Progenitor cell of endocrine pancreas (in vitro differentiated cells): Measurements from ENCODE around the gene ATP1B2. TPM values are rescaled to one million over a fixed set of nuclear protein-coding genes. Genes with fewer than 3 reads are reported as not detected.
A peak's percentile ranks its signal among the peaks of the same experiment; 100 is the strongest.

Experiments
- DNase-seq: peaks from one replicate; pipeline ENCODE4 v3.0.0; 2021; ENCODE audit warnings: low spot score; ENCODE audit not compliant: unreplicated experiment
- H3K27ac Mint-ChIP-seq: 2 replicates; pipeline ENCODE4 v1.8.0; 2021; ENCODE audit warnings: mild to moderate bottlenecking, moderate library complexity, mixed read lengths
- H3K27me3 Mint-ChIP-seq: 2 replicates; pipeline ENCODE4 v1.8.0; 2021; ENCODE audit warnings: mixed read lengths
- H3K36me3 Mint-ChIP-seq: 2 replicates; pipeline ENCODE4 v1.8.0; 2022; ENCODE audit warnings: mixed read lengths; ENCODE audit not compliant: insufficient read depth
- H3K4me1 Mint-ChIP-seq: 2 replicates; pipeline ENCODE4 v1.8.0; 2021; ENCODE audit warnings: low read depth, mixed read lengths
- H3K4me3 Mint-ChIP-seq: 2 replicates; pipeline ENCODE4 v1.8.0; 2021; ENCODE audit warnings: low read depth, mild to moderate bottlenecking, moderate library complexity, mixed read lengths
- H3K9me3 Mint-ChIP-seq: 2 replicates; pipeline ENCODE4 v1.8.0; 2021; ENCODE audit warnings: low read depth, mixed read lengths
- total RNA-seq: library from RNA; stranded (reverse); gene quantifications from 2 replicates; pipeline ENCODE4 v1.2.1, GENCODE V29; 2021
- TF ChIP-seq, protein P1 (sequence below): fragments of 200-600 bp; sonication (generic); IDR thresholded peaks from one replicate; pipeline ENCODE4 v1.5.0; 2021; ENCODE audit warnings: antibody characterized with exemption, mild to moderate bottlenecking; ENCODE audit not compliant: unreplicated experiment

Gene ATP1B2
- total RNA-seq, 1 donor from 2014 or later = 2.1 TPM

DNA sequence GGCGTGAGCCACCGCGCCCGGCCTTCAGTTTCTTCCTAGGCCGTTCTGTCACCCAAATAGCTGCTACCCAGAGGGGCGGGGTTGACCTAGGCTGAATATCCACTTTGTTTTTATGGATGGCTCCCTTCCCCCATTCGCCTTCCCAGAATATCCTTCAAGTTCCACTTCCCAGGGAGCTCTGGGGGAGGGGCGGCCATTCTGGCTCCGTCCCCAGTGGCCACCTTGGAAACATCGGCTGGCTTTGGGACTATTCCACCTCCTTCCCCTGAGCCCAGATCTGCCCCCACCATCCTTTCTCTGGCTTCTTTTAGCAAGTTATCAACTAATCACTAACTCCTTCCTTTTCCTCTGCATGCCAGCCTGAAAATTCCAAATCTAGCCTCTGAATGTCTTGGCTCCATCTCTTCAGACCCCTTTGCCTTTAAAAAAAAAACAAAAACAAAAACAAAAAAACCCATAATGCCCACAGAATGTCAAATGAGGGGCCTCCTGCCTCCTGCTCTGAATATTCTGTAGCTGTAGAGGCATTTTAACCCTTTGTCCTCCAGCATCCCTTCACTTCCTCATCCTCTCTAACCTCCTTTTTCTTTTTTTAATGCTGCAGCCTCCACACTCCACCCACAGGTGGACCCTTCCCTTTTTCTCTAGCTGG lies 6.4 kb downstream of the ATP1B2 start:
- Mint-ChIP-seq H3K36me3 (no peaks in the 10 kb centered on the region), H3K27me3 (peaks cover 36% of the 10 kb centered on the region), H3K27ac (peak overlapping the region; percentile 78), H3K4me3 (no peak overlapping the region), H3K4me1 (peaks cover 6% of the 10 kb centered on the region), H3K9me3 (no peaks in the 10 kb centered on the region)
- no peak for DNase-seq
- TF ChIP-seq, protein P1, sequence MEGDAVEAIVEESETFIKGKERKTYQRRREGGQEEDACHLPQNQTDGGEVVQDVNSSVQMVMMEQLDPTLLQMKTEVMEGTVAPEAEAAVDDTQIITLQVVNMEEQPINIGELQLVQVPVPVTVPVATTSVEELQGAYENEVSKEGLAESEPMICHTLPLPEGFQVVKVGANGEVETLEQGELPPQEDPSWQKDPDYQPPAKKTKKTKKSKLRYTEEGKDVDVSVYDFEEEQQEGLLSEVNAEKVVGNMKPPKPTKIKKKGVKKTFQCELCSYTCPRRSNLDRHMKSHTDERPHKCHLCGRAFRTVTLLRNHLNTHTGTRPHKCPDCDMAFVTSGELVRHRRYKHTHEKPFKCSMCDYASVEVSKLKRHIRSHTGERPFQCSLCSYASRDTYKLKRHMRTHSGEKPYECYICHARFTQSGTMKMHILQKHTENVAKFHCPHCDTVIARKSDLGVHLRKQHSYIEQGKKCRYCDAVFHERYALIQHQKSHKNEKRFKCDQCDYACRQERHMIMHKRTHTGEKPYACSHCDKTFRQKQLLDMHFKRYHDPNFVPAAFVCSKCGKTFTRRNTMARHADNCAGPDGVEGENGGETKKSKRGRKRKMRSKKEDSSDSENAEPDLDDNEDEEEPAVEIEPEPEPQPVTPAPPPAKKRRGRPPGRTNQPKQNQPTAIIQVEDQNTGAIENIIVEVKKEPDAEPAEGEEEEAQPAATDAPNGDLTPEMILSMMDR = no peak

DNA sequence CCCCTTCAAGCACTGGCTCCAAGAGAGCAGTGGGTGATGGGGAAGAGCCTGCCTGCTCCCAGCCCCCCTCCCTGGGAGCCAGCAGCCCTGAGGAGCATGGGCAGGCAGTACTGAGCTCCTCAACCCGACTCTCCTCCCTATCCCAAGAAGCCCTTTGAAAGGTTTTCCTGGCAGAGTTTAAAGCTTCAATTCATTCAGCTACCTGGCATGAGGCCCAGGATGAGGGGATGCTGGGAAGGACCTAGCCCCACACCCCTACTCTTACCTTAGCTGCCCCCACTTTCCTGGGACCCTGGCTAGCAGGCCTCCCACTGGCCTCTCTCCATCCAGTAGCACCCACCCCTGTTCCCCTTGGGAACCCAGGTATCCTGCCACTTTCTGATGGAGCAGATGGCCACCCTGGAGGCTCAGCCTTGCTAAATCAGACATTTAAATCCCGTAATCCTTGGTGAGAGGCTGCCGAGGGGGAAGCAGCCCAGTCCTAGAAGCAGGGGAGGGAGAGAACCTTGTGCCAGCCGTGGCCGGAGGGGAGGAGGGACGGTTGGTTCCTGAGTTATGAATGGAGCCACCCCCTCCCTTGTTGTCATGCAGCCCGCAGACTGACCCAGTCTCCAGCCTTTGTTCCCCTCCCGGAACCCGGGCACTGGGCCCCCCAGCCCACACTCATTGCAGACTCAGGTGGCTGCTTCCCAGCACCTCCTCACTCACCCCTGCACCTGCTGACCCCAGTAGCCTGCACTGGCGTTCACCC lies 17.1 kb downstream of the ATP1B2 start:
- Mint-ChIP-seq H3K4me3 (no peak overlapping the region), H3K4me1 (no peaks in the 10 kb centered on the region), H3K27ac (no peak overlapping the region), H3K36me3 (peaks cover 15% of the 10 kb centered on the region), H3K9me3 (no peaks in the 10 kb centered on the region), H3K27me3 (no peaks in the 10 kb centered on the region)
- no peak for DNase-seq
- TF ChIP-seq, protein P1 = no peak

DNA sequence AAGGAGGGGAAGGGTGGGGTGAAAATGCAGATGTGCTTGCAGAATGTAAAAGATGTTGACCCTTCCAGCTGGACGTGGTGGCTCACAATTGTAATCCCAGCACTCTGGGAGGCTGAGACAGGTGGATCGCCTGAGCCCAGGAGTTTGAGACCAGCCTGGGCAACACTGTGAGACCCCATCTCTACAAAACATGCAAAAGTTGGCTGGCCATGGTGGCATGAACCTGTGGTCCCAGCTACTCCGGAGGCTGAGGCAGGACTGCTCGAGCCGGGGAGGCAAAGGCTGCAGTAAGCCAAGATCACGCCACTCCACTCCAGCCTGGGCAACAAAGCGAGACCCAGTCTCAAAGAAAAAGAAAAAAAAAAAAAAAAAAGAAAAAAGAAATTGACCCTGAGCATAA lies 17.8 kb downstream of the ATP1B2 start:
- DNase-seq = no peak
- no peaks in the 10 kb centered on the region for H3K27me3 Mint-ChIP-seq
- no peak overlapping the region for H3K27ac Mint-ChIP-seq
- no peak overlapping the region for H3K4me3 Mint-ChIP-seq
- no peaks in the 10 kb centered on the region for H3K4me1 Mint-ChIP-seq
- peaks cover 21% of the 10 kb centered on the region for H3K36me3 Mint-ChIP-seq
- TF ChIP-seq, protein P1 = no peak
- peaks cover 3% of the 10 kb centered on the region for H3K9me3 Mint-ChIP-seq

DNA sequence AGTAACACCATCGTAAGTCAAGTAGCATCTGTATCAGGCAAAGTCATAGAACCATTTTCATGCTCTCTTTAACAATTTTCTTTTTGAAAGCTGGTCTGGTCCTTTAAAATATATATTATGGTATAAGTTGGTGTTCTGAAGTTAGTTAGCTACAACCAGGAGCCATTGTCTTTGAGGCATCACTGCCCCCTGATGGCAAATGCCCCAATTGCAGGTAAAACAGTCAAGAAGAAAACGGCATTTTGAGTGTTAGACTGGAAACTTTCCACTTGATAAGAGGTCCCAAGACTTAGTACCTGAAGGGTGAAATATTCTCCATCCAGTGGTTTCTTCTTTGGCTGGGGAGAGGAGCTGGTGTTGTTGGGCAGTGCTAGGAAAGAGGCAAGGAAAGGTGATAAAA lies 22.5 kb downstream of the ATP1B2 start:
- H3K27ac Mint-ChIP-seq = no peak overlapping the region
- no peak for DNase-seq
- H3K27me3 Mint-ChIP-seq = no peaks in the 10 kb centered on the region
- peaks cover 37% of the 10 kb centered on the region for H3K36me3 Mint-ChIP-seq
- TF ChIP-seq, protein P1 = peak; percentile 51
- peaks cover 9% of the 10 kb centered on the region for H3K9me3 Mint-ChIP-seq
- no peak overlapping the region for H3K4me3 Mint-ChIP-seq
- H3K4me1 Mint-ChIP-seq = no peaks in the 10 kb centered on the region

DNA sequence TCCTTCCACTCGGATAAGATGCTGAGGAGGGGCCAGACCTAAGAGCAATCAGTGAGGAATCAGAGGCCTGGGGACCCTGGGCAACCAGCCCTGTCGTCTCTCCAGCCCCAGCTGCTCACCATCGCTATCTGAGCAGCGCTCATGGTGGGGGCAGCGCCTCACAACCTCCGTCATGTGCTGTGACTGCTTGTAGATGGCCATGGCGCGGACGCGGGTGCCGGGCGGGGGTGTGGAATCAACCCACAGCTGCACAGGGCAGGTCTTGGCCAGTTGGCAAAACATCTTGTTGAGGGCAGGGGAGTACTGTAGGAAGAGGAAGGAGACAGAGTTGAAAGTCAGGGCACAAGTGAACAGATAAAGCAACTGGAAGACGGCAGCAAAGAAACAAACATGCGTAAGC lies 24.2 kb downstream of the ATP1B2 start:
- DNase-seq = no peak
- peaks cover 9% of the 10 kb centered on the region for H3K9me3 Mint-ChIP-seq
- peaks cover 37% of the 10 kb centered on the region for H3K36me3 Mint-ChIP-seq
- H3K27me3 Mint-ChIP-seq = no peaks in the 10 kb centered on the region
- TF ChIP-seq, protein P1 = no peak
- H3K4me1 Mint-ChIP-seq = no peaks in the 10 kb centered on the region
- H3K4me3 Mint-ChIP-seq = no peak overlapping the region
- H3K27ac Mint-ChIP-seq = no peak overlapping the region
